ENCODE measurements around the gene PARVG. TPM values are rescaled to one million over a fixed set of nuclear protein-coding genes. Genes with fewer than 3 reads are reported as not detected.

The PARVG gene
- total RNA-seq, 1 experiment from 2014 or later: 1.3 TPM

GRCh38 chr22:44192816-44193534 is 12.2 kb downstream of the PARVG start:
- H3K23me2 ChIP-seq (ENCODE audit: insufficient read length, low read depth, low read length, poor library complexity, severe bottlenecking): no peaks in the 10 kb centered on the region

More at GRCh38 chr22:44192816-44193534, 12.2 kb downstream of the PARVG start:
- Histone ChIP-seq H3K79me1 (ENCODE audit: insufficient read depth, low read depth, low read length, poor library complexity, severe bottlenecking) (no peaks in the 10 kb centered on the region), H3K56ac (ENCODE audit: insufficient read length, low read depth, low read length) (no peak overlapping the region), H2AK5ac (ENCODE audit: insufficient read length, low read length) (no peak overlapping the region), H3K79me2 (ENCODE audit: insufficient read depth, low read length) (no peaks in the 10 kb centered on the region), H3K18ac (ENCODE audit: insufficient read length, low read depth, low read length) (no peak overlapping the region), H3K9me3 (ENCODE audit: control insufficient read depth, low read depth, low read length) (no peaks in the 10 kb centered on the region), H3K14ac (ENCODE audit: insufficient read depth, low read length) (no peak overlapping the region), H4K8ac (replicated peaks; ENCODE audit: insufficient read length, low read depth, low read length) (no peak overlapping the region), H4K20me1 (ENCODE audit: control insufficient read depth, insufficient read depth, insufficient read length) (no peaks in the 10 kb centered on the region), H3T11ph (ENCODE audit: low read length) (no peak overlapping the region), H4K91ac (ENCODE audit: insufficient read length, low read depth, low read length) (no peak overlapping the region), H2BK5ac (ENCODE audit: insufficient read length, low read length) (no peak overlapping the region), H3K4me1 (ENCODE audit: insufficient read depth, low read length) (no peaks in the 10 kb centered on the region), H2BK15ac (ENCODE audit: low read depth, low read length) (no peak overlapping the region), H2BK12ac (ENCODE audit: insufficient read length, low read depth, low read length) (no peak overlapping the region), H2BK120ac (ENCODE audit: low read depth, low read length, poor library complexity, severe bottlenecking) (no peak overlapping the region), H3K4ac (ENCODE audit: low read depth, low read length) (no peak overlapping the region), H3K23ac (ENCODE audit: insufficient read length, low read depth, low read length) (no peak overlapping the region), H3K9ac (ENCODE audit: extremely low read depth, insufficient read length, low read length) (no peak overlapping the region), H3K27ac (ENCODE audit: insufficient read length, low read depth, low read length) (no peak overlapping the region), H3K27me3 (ENCODE audit: insufficient read depth, low read length) (no peaks in the 10 kb centered on the region), H4K5ac (ENCODE audit: insufficient read length, low read depth, low read length) (no peak overlapping the region), H2BK20ac (ENCODE audit: low read depth, low read length, poor library complexity, severe bottlenecking) (no peak overlapping the region), H2AFZ (ENCODE audit: low read length) (no peak overlapping the region), H3K4me2 (ENCODE audit: insufficient read depth, insufficient read length, low read length) (no peak overlapping the region)
- H3K36me3 Mint-ChIP-seq (ENCODE audit: insufficient read depth in 1 of 3, low read depth in 3 of 3): no peaks in the 10 kb centered on the region; a peak in 1 of 7 replicates
- H3K27me3 Mint-ChIP-seq (ENCODE audit: low read depth): peaks cover 10% of the 10 kb centered on the region
- no CpG with 5 or more reads among the region's 11 CpGs for WGBS (ENCODE audit: extremely low coverage, insufficient read length, low lambda C conversion rate)
- H3K4me1 Mint-ChIP-seq: peaks cover 9 to 30% of the 10 kb centered on the region in 2 experiments
- H3K9me3 Mint-ChIP-seq: no peaks in the 10 kb centered on the region
- H3K27ac Mint-ChIP-seq: peak overlapping the region in 2 of 3 experiments; percentile 21 to 52; a peak in 1 of 7 replicates
- DNase-seq: no peak
- no peak overlapping the region for H3K4me3 Mint-ChIP-seq
- TF ChIP-seq CTCF (conservative IDR thresholded peaks at IDR 0.05): no peak

Data from H9 (cell line).